ENCODE data around the gene CRTAC1.

The CRTAC1 gene

GRCh38 chr10:97874332-97874731 lies 156.1 kb downstream of the CRTAC1 start:
- no peak overlapping the region for H3K9ac ChIP-seq (ENCODE audit: low read depth, low read length)
- no peaks in the 10 kb centered on the region for H3K9me3 ChIP-seq (ENCODE audit: control insufficient read depth, insufficient read depth, low read length)
- H3K27me3 ChIP-seq (ENCODE audit: control insufficient read depth, insufficient read depth, low read length) = no peaks in the 10 kb centered on the region
- H3K36me3 ChIP-seq (ENCODE audit: control insufficient read depth, insufficient read depth, low read length) = no peaks in the 10 kb centered on the region
- no peak overlapping the region for H3K4me3 ChIP-seq (ENCODE audit: low read depth, low read length)
- peaks cover 11% of the 10 kb centered on the region for H3K4me1 ChIP-seq (ENCODE audit: control insufficient read depth, insufficient read depth, low read length)

- Histone ChIP-seq H3K27me3 (ENCODE audit: control insufficient read depth, insufficient read depth, low read length) (no peaks in the 10 kb centered on the region), H3K36me3 (ENCODE audit: control insufficient read depth, insufficient read depth, low read length) (no peaks in the 10 kb centered on the region), H3K4me3 (ENCODE audit: low read depth, low read length) (no peak overlapping the region), H3K9ac (ENCODE audit: low read depth, low read length) (no peak overlapping the region), H3K4me1 (ENCODE audit: control insufficient read depth, insufficient read depth, low read length) (peaks cover 11% of the 10 kb centered on the region), H3K9me3 (ENCODE audit: control insufficient read depth, insufficient read depth, low read length) (no peaks in the 10 kb centered on the region)
Measured at GRCh38 chr10:97873569-97873968, 156.9 kb downstream of the CRTAC1 start.

GRCh38 chr10:97870990-97871389 lies 159.4 kb downstream of the CRTAC1 start:
- no peak overlapping the region for H3K4me3 ChIP-seq (ENCODE audit: low read depth, low read length)
- no peak overlapping the region for H3K9ac ChIP-seq (ENCODE audit: low read depth, low read length)
- no peaks in the 10 kb centered on the region for H3K27me3 ChIP-seq (ENCODE audit: control insufficient read depth, insufficient read depth, low read length)
- peaks cover 4% of the 10 kb centered on the region for H3K4me1 ChIP-seq (ENCODE audit: control insufficient read depth, insufficient read depth, low read length)
- H3K9me3 ChIP-seq (ENCODE audit: control insufficient read depth, insufficient read depth, low read length) = no peaks in the 10 kb centered on the region
- no peaks in the 10 kb centered on the region for H3K36me3 ChIP-seq (ENCODE audit: control insufficient read depth, insufficient read depth, low read length)

GRCh38 chr10:97869091-97870042 lies 161.1 kb downstream of the CRTAC1 start:
- Histone ChIP-seq H3K4me1 (ENCODE audit: control insufficient read depth, insufficient read depth, low read length) (peaks cover 4% of the 10 kb centered on the region), H3K4me3 (ENCODE audit: low read depth, low read length) (no peak overlapping the region), H3K27me3 (ENCODE audit: control insufficient read depth, insufficient read depth, low read length) (no peaks in the 10 kb centered on the region), H3K9ac (ENCODE audit: low read depth, low read length) (no peak overlapping the region), H3K9me3 (ENCODE audit: control insufficient read depth, insufficient read depth, low read length) (no peaks in the 10 kb centered on the region), H3K36me3 (ENCODE audit: control insufficient read depth, insufficient read depth, low read length) (no peaks in the 10 kb centered on the region)

GRCh38 chr10:97868134-97868685 lies 162.2 kb downstream of the CRTAC1 start:
- H3K9ac ChIP-seq (ENCODE audit: low read depth, low read length) = no peak overlapping the region
- H3K9me3 ChIP-seq (ENCODE audit: control insufficient read depth, insufficient read depth, low read length) = no peaks in the 10 kb centered on the region
- H3K4me3 ChIP-seq (ENCODE audit: low read depth, low read length) = no peak overlapping the region
- H3K4me1 ChIP-seq (ENCODE audit: control insufficient read depth, insufficient read depth, low read length) = peaks cover 4% of the 10 kb centered on the region
- H3K27me3 ChIP-seq (ENCODE audit: control insufficient read depth, insufficient read depth, low read length) = no peaks in the 10 kb centered on the region
- H3K36me3 ChIP-seq (ENCODE audit: control insufficient read depth, insufficient read depth, low read length) = no peaks in the 10 kb centered on the region

- Histone ChIP-seq H3K9ac (ENCODE audit: low read depth, low read length) (no peak overlapping the region), H3K4me3 (ENCODE audit: low read depth, low read length) (no peak overlapping the region), H3K27me3 (ENCODE audit: control insufficient read depth, insufficient read depth, low read length) (no peaks in the 10 kb centered on the region), H3K9me3 (ENCODE audit: control insufficient read depth, insufficient read depth, low read length) (no peaks in the 10 kb centered on the region), H3K4me1 (ENCODE audit: control insufficient read depth, insufficient read depth, low read length) (peaks cover 4% of the 10 kb centered on the region), H3K36me3 (ENCODE audit: control insufficient read depth, insufficient read depth, low read length) (no peaks in the 10 kb centered on the region)
Measured at GRCh38 chr10:97867220-97867800, 163.1 kb downstream of the CRTAC1 start.

- Histone ChIP-seq H3K27me3 (ENCODE audit: control insufficient read depth, insufficient read depth, low read length) (no peaks in the 10 kb centered on the region), H3K4me1 (ENCODE audit: control insufficient read depth, insufficient read depth, low read length) (peaks cover 9% of the 10 kb centered on the region), H3K4me3 (ENCODE audit: low read depth, low read length) (no peak overlapping the region), H3K9ac (ENCODE audit: low read depth, low read length) (no peak overlapping the region), H3K36me3 (ENCODE audit: control insufficient read depth, insufficient read depth, low read length) (no peaks in the 10 kb centered on the region), H3K9me3 (ENCODE audit: control insufficient read depth, insufficient read depth, low read length) (no peaks in the 10 kb centered on the region)
Measured at GRCh38 chr10:97866524-97867219, 163.7 kb downstream of the CRTAC1 start.

GRCh38 chr10:97865488-97865887 lies 164.9 kb downstream of the CRTAC1 start:
- no peak overlapping the region for H3K4me3 ChIP-seq (ENCODE audit: low read depth, low read length)
- peaks cover 10% of the 10 kb centered on the region for H3K4me1 ChIP-seq (ENCODE audit: control insufficient read depth, insufficient read depth, low read length)
- H3K36me3 ChIP-seq (ENCODE audit: control insufficient read depth, insufficient read depth, low read length) = no peaks in the 10 kb centered on the region
- H3K9ac ChIP-seq (ENCODE audit: low read depth, low read length) = no peak overlapping the region
- no peaks in the 10 kb centered on the region for H3K27me3 ChIP-seq (ENCODE audit: control insufficient read depth, insufficient read depth, low read length)
- H3K9me3 ChIP-seq (ENCODE audit: control insufficient read depth, insufficient read depth, low read length) = no peaks in the 10 kb centered on the region

- Histone ChIP-seq H3K36me3 (ENCODE audit: control insufficient read depth, insufficient read depth, low read length) (no peaks in the 10 kb centered on the region), H3K4me3 (ENCODE audit: low read depth, low read length) (no peak overlapping the region), H3K4me1 (ENCODE audit: control insufficient read depth, insufficient read depth, low read length) (peaks cover 10% of the 10 kb centered on the region), H3K9me3 (ENCODE audit: control insufficient read depth, insufficient read depth, low read length) (no peaks in the 10 kb centered on the region), H3K27me3 (ENCODE audit: control insufficient read depth, insufficient read depth, low read length) (no peaks in the 10 kb centered on the region), H3K9ac (ENCODE audit: low read depth, low read length) (no peak overlapping the region)
Measured at GRCh38 chr10:97863808-97864207, 166.6 kb downstream of the CRTAC1 start.

GRCh38 chr10:97861924-97862323 lies 168.5 kb downstream of the CRTAC1 start:
- Histone ChIP-seq H3K27me3 (ENCODE audit: control insufficient read depth, insufficient read depth, low read length) (no peaks in the 10 kb centered on the region), H3K9ac (ENCODE audit: low read depth, low read length) (no peak overlapping the region), H3K9me3 (ENCODE audit: control insufficient read depth, insufficient read depth, low read length) (no peaks in the 10 kb centered on the region), H3K36me3 (ENCODE audit: control insufficient read depth, insufficient read depth, low read length) (no peaks in the 10 kb centered on the region), H3K4me1 (ENCODE audit: control insufficient read depth, insufficient read depth, low read length) (peaks cover 10% of the 10 kb centered on the region), H3K4me3 (ENCODE audit: low read depth, low read length) (no peak overlapping the region)

GRCh38 chr10:97861097-97861750 lies 169.2 kb downstream of the CRTAC1 start:
- no peaks in the 10 kb centered on the region for H3K9me3 ChIP-seq (ENCODE audit: control insufficient read depth, insufficient read depth, low read length)
- H3K36me3 ChIP-seq (ENCODE audit: control insufficient read depth, insufficient read depth, low read length) = no peaks in the 10 kb centered on the region
- H3K27me3 ChIP-seq (ENCODE audit: control insufficient read depth, insufficient read depth, low read length) = no peaks in the 10 kb centered on the region
- peaks cover 10% of the 10 kb centered on the region for H3K4me1 ChIP-seq (ENCODE audit: control insufficient read depth, insufficient read depth, low read length)
- no peak overlapping the region for H3K4me3 ChIP-seq (ENCODE audit: low read depth, low read length)
- no peak overlapping the region for H3K9ac ChIP-seq (ENCODE audit: low read depth, low read length)
